Epidermal melanocyte (primary cell): ENCODE data around the gene CEACAM16.
"Not testable (repeated sequence)": the region's sequence is repeated elsewhere in the genome, so short reads cannot be mapped to it uniquely, and the experiment has no call there.

Experiments used
- DNase-seq: peaks from one replicate; pipeline ENCODE4 v3.0.0; 2011; ENCODE audit warnings: low spot score; ENCODE audit not compliant: insufficient read length

Gene CEACAM16

GRCh38 chr19:44698492-44699201, at the start of gene CEACAM16:
TSS of gene CEACAM16 (plus strand) at chr19:44699151. CDS start at chr19:44701457, 2,306 bp downstream.
- DNase-seq = no peak

GRCh38 chr19:44649578-44650145, 49.3 kb upstream of the CEACAM16 start:
- DNase-seq = no peak

- DNase-seq = no peak
Measured at GRCh38 chr19:44653343-44653742, 45.6 kb upstream of the CEACAM16 start.

- DNase-seq = no peak
Measured at GRCh38 chr19:44653977-44654774, 44.8 kb upstream of the CEACAM16 start.

- peak; percentile 66 for DNase-seq
Measured at GRCh38 chr19:44657211-44657921, 41.6 kb upstream of the CEACAM16 start.

- DNase-seq = no peak
Measured at GRCh38 chr19:44658069-44658733, 40.8 kb upstream of the CEACAM16 start.

GRCh38 chr19:44660081-44660480, 38.9 kb upstream of the CEACAM16 start:
- no peak for DNase-seq

- no peak for DNase-seq
Measured at GRCh38 chr19:44661205-44661604, 37.7 kb upstream of the CEACAM16 start.

- DNase-seq = no peak
Measured at GRCh38 chr19:44661904-44662303, 37.0 kb upstream of the CEACAM16 start.

GRCh38 chr19:44662691-44663385, 36.1 kb upstream of the CEACAM16 start:
- DNase-seq = peak; percentile 20

- no peak for DNase-seq
Measured at GRCh38 chr19:44663996-44664395, 35.0 kb upstream of the CEACAM16 start.

- DNase-seq = no peak
Measured at GRCh38 chr19:44664976-44665375, 34.0 kb upstream of the CEACAM16 start.

- DNase-seq = no peak
Measured at GRCh38 chr19:44666852-44667556, 31.9 kb upstream of the CEACAM16 start.

GRCh38 chr19:44668985-44669764, 29.8 kb upstream of the CEACAM16 start:
- no peak for DNase-seq

- DNase-seq = not testable (repeated sequence)
Measured at GRCh38 chr19:44670027-44670426, 28.9 kb upstream of the CEACAM16 start.

- no peak for DNase-seq
Measured at GRCh38 chr19:44671400-44671799, 27.6 kb upstream of the CEACAM16 start, which contains the start of gene CEACAM19. TSS of gene CEACAM19 (plus strand) at chr19:44671482. CDS start at chr19:44671932, 450 bp downstream.

GRCh38 chr19:44672226-44672625, 26.7 kb upstream of the CEACAM16 start:
- DNase-seq = no peak

- no peak for DNase-seq
Measured at GRCh38 chr19:44673510-44673909, 25.4 kb upstream of the CEACAM16 start.

- DNase-seq = no peak
Measured at GRCh38 chr19:44675521-44675920, 23.4 kb upstream of the CEACAM16 start.
